HG02588 (cell line): ENCODE results near the gene ATP6V1E1.
"Not testable (repeated sequence)": the region's sequence is repeated elsewhere in the genome, so short reads cannot be mapped to it uniquely, and the experiment has no call there.

ENCODE experiments used
- ATAC-seq: cut with Tn5 transposase; IDR thresholded peaks from one replicate; pipeline ENCODE4 v1.9.1; 2021; ENCODE audit warnings: mild to moderate bottlenecking, moderate library complexity; ENCODE audit not compliant: unreplicated experiment

Gene ATP6V1E1

GRCh38 chr22:17583151-17583550 lies 45.4 kb downstream of the ATP6V1E1 start:
- no peak for ATAC-seq

DNA sequence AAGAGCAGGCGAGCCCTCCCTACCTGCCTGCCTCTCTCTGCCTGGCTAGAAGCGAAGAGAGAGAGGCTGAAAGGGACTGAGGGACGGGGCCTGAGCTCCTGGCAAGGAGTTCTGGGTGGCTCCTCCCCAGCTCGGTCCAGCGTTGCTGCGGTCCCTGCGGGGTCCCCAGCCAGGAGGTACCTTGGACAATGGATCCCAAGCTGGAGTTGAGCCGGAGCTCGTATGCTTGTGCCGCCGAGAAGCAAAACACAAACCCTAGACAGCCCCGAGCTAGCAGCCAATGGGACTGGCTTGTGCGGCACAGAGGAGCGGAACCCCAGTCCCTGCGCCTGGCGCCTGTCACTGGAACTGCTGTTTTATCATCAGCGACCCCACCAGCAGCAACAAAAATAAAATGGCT lies 46.9 kb downstream of the ATP6V1E1 start:
- ATAC-seq = no peak

GRCh38 chr22:17581056-17581455 lies 47.5 kb downstream of the ATP6V1E1 start:
- no peak for ATAC-seq

- no peak for ATAC-seq
Observed at GRCh38 chr22:17580441-17581031, 48.0 kb downstream of the ATP6V1E1 start.

- ATAC-seq = no peak
Observed at GRCh38 chr22:17579535-17579981, 49.0 kb downstream of the ATP6V1E1 start.

DNA sequence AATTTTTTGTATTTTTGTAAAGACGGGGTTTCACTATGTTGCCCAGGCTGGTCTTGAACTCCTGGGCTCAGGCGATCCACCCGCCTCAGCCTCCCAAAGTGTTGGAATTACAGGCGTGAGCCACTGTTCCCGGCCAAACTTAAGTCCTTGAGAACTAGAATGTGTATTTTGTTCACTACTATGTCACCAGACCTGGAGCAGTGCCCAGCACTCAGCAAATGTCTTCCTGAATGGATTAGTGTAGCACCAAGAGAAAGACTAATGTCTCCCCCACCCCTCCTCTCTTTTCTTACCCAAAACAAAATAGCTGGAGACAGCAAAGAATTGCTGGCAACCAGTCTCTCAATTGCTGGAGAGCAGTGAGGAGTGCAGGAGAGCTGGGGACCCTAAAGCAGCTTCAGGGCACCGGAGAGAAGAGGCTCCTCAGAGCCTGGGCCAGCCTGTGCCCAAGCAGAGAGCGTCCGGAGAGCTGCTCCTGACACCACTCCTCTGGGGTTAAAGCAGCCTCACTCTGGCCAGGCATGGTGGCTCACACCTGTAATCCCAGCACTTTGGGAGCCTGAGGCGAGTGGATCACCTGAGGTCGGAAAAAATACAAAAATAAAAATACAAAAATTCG lies 50.3 kb downstream of the ATP6V1E1 start:
- no peak for ATAC-seq

- ATAC-seq = no peak
Observed at GRCh38 chr22:17576470-17576869, 52.1 kb downstream of the ATP6V1E1 start.

GRCh38 chr22:17575681-17576080 lies 52.9 kb downstream of the ATP6V1E1 start:
- ATAC-seq = no peak

GRCh38 chr22:17575151-17575550 lies 53.4 kb downstream of the ATP6V1E1 start:
- ATAC-seq = no peak

- no peak for ATAC-seq
Observed at GRCh38 chr22:17570851-17571631, 57.5 kb downstream of the ATP6V1E1 start.

DNA sequence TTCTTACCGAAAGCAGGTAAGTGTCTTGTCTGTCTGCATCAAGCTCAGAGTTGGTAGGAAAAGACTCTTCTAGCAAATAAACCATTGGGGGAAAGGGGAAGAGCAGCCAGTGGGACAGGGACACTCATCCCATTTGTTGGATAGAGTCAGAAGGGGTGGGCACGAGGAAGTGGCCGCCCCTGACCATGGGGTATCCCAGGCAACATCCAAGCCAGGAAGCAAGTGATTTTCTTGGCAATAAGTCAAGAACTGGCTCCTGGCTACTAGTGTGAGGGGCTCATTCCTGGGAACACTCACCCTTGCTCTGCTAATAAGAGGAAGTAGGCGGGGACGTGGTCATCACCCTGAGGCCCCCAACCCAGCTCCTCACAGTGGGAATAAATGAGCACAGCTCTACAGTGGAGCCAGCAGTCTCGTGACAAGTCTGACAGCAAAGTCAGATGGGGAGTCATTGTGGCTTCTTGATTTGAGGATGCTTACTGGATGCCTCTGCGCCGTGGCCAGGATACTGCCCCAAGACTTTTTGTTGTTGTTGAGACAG lies 58.5 kb downstream of the ATP6V1E1 start:
- no peak for ATAC-seq

GRCh38 chr22:17566776-17567175 lies 61.8 kb downstream of the ATP6V1E1 start:
- ATAC-seq = no peak

DNA sequence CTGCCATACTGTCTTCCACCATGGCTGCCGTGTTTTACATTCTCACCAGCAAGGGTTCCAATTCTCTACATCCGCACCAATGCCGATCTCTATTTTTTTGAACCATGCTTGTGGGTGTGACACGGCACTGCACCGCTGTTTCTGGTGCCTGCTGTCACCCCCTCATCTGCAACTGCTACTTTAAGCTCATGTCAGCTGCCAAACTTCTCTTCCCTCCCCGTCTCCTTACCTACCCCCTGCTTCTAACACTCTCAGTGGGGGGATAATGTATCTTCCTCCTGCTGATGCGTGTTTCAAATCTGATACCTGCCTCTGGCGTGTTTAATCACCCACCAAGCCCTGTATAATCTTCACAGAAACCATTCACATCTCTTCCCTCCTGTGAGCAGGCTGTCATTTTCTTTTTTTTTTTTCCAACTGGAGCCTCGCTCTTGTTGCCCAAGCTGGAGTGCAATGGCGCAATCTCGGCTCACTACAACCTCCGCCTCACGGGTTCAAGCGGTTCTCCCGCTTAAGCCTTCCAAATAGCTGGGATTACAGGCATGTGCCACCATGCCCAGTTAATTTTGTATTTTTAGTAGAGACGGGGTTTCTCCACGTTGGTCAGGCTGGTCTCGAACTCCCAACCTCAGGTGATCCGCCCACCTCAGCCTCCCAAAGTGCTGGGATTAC lies 62.4 kb downstream of the ATP6V1E1 start:
- ATAC-seq = not testable (repeated sequence)

DNA sequence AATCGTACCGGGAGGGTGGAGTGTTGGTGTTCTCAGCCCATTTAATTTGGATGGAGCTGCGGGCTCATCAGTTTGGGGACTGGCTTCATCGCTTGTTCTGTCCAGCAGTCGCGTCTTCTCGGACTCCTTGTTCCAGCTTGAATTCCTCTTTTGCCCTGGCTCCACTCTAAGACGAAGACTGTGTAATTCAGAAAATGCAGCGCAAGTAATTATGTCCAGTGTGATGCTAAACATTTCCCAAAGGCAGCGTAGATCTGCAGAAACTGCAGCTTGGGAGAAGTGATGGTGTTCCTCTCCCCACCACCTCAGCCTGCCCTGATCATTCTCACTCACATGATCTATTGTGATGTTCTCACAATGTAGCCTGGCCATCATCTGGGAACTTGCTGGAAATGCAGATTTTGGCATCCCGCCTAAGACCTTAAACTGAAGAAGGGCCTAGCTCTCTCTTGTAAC lies 64.6 kb downstream of the ATP6V1E1 start:
- no peak for ATAC-seq

GRCh38 chr22:17562906-17563870 lies 65.4 kb downstream of the ATP6V1E1 start, which contains the start of gene SLC25A18:
Gene SLC25A18, plus strand, starts transcription at chr22:17563498. Its CDS starts 16,447 bp downstream, at chr22:17579945.
- no peak for ATAC-seq

GRCh38 chr22:17559188-17559587 lies 69.4 kb downstream of the ATP6V1E1 start:
- ATAC-seq = no peak

DNA sequence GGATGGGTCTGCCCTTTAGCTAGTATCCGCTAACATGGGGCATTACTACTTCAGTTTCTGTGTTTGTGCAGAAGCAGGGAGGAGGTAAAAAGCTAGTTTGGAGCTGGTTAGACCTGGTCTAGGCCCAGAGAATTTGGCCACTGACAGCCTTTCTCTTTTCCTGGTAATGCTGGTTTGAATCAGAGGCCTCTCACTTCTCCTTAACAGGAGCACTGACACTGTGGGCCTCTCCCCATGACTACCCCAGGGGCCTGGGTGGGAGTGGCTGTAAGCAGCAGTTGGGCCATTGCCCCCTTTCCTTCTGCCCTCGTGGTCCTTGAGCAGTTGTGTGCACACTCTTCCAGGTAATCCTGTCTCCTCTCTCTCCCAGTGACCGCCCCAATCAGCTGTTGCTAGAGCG lies 73.7 kb downstream of the ATP6V1E1 start:
- ATAC-seq = no peak

GRCh38 chr22:17552737-17553136 lies 75.8 kb downstream of the ATP6V1E1 start:
- no peak for ATAC-seq

DNA sequence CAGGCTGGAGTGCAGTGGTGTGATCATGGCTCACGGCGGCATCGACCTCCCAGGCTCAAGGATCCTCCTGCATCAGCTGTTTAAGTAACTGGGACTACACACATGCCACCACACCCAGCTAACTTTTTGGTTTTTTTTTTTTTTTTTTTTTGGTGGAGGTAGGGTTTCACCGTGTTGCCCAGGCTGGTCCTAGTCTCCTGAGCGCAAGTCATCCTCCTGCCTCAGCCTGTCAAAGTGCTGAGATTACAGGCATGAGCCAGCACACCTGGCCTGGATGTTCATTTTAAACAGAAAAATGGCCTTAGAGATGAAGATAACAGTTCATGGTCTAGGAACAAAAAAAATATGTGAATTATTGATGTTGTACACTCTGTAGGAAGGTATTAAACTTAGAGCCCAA lies 78.9 kb downstream of the ATP6V1E1 start:
- no peak for ATAC-seq

DNA sequence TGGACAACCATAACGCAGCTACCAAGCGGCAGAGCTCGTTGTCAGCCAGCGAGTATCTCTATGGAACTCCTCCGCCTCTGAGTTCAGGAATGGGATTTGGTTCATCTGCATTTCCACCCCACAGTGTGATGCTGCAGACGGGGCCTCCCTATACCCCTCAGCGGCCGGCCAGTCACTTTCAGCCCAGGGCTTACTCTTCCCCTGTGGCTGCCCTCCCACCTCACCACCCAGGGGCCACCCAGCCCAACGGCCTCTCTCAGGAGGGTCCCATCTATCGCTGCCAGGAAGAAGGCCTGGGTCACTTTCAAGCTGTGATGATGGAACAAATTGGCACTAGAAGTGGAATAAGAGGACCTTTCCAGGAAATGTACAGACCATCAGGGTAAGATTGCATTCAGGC lies 79.4 kb downstream of the ATP6V1E1 start:
- ATAC-seq = no peak
